ENCODE measurements around the gene ERN1. TPM values are rescaled to one million over a fixed set of nuclear protein-coding genes. Genes with fewer than 3 reads are reported as not detected.

Gene ERN1
- total RNA-seq, 2 donors from 2014 or later, result 63.3 to 77.1 TPM

GRCh38 chr17:63989622-63990345 lies 140.2 kb downstream of the ERN1 start:
- Histone ChIP-seq H3K36me3 (replicated peaks in 1 of 2; ENCODE audit: insufficient read depth in 1 of 2, low read depth in 2 of 2) (no peaks in the 10 kb centered on the region), H3K27ac (no peak overlapping the region), H3K4me1 (peaks cover 20% of the 10 kb centered on the region), H3K9me3 (no peaks in the 10 kb centered on the region), H3K4me3 (no peak overlapping the region), H3K27me3 (no peaks in the 10 kb centered on the region)
- DNase-seq (no peak), ATAC-seq (no peak)
- WGBS, 2 donors, result 80 to 81% methylated on average over 21 of the region's 21 CpGs
- intact Hi-C loops (cut with DNase I), result no loop called here
- TF ChIP-seq POLR2A (IDR thresholded peaks at IDR 0.05) (no peak), CTCF (IDR thresholded peaks at IDR 0.05) (no peak)

Small RNAs within 50 kb of the gene (small RNA-seq; reads per million reads assigned to genes)
- gene SNORD104, result 328,568 reads per million, percentile 100 among the genes with 10 or more reads in this experiment

Other genes starting within 250 kb of the ERN1 start
- not detected for gene GH2, start 248.2 kb downstream of the ERN1 start, total RNA-seq
- not detected for gene CSH1, start 233.6 kb downstream of the ERN1 start, total RNA-seq
- gene CSHL1, start 218.9 kb downstream of the ERN1 start, total RNA-seq, result not detected
- not detected for gene GH1, start 211.3 kb downstream of the ERN1 start, total RNA-seq
- not detected for gene CD79B, start 197.8 kb downstream of the ERN1 start, total RNA-seq
- 1 to 10 TPM in 1 of 2 donors, under 1 TPM in 1; 0.26 to 1.3 TPM for gene SCN4A, start 157.2 kb downstream of the ERN1 start, total RNA-seq
- 1 to 10 TPM in 1 of 2 donors, under 1 TPM in 1; 0.52 to 1.6 TPM for gene PRR29, start 131.8 kb downstream of the ERN1 start, total RNA-seq
- 10 to 100 TPM; 16.2 to 16.3 TPM for gene ICAM2, start 109.5 kb downstream of the ERN1 start, total RNA-seq
- 10 to 100 TPM; 36.1 to 82.1 TPM for gene TEX2, start 133.1 kb upstream of the ERN1 start, total RNA-seq

All from body of pancreas (tissue), 4 donors.